Neuron (in vitro differentiated cells): Measurements from ENCODE around the gene DPH7.
"Not testable (repeated sequence)": the region's sequence is repeated elsewhere in the genome, so short reads cannot be mapped to it uniquely, and the experiment has no call there.

Experiments used
- H2AFZ ChIP-seq: one replicate; pipeline ENCODE4 v1.6.1; 2013; ENCODE audit warnings: low read depth, mild to moderate bottlenecking, inconsistent platforms, low read length, moderate library complexity
- H3K27me3 ChIP-seq: one replicate; pipeline ENCODE4 v1.6.1; 2013; ENCODE audit warnings: low read length; ENCODE audit not compliant: insufficient read depth
- H3K36me3 ChIP-seq: one replicate; pipeline ENCODE4 v1.6.1; 2013; ENCODE audit warnings: low read length; ENCODE audit not compliant: insufficient read depth
- H3K4me1 ChIP-seq: one replicate; pipeline ENCODE4 v1.6.1; 2013; ENCODE audit warnings: low read length; ENCODE audit not compliant: insufficient read depth
- H3K4me3 ChIP-seq: 2 replicates; pipeline ENCODE4 v1.5.1; 2013; ENCODE audit warnings: mild to moderate bottlenecking, low read length, moderate library complexity
- H3K9me3 ChIP-seq: one replicate; pipeline ENCODE4 v1.6.1; 2013; ENCODE audit warnings: low read length

The DPH7 gene

DNA sequence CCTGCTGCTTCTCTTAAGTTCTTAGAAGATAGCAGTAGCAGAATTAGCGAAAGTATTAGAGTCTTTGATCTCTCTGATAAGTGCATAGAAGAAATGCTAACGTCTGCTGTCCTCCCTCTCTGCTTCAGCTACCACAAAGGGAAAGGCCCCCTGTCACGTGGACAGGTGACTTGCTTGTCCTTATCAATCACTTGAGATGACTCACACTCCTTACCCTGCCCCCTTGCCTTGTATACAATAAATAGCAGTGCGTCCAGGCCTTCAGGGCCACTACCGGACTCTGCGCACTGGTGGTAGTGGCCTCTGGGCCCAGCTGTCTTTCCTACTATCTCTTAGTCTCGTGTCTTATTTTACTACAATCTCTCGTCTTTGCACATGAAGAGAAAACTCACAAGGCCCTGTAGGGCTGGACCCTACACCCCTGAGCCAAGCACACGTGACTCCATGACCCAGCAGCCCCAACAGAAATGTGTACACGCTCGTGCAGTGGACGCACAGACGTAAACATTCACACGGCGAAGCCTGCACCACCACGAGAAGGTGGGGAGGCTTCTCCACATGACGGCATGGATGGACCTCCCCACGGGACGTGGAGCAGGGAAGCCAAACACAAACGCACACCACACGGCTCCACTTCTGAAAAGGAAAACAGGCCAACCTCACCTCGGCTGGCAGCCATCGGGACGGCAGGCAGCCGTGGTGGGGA lies 66.8 kb downstream of the DPH7 start:
- H2AFZ ChIP-seq = no peak overlapping the region
- H3K4me1 ChIP-seq = no peaks in the 10 kb centered on the region
- H3K27me3 ChIP-seq = no peaks in the 10 kb centered on the region
- no peaks in the 10 kb centered on the region for H3K9me3 ChIP-seq
- no peaks in the 10 kb centered on the region for H3K36me3 ChIP-seq
- no peak overlapping the region for H3K4me3 ChIP-seq

DNA sequence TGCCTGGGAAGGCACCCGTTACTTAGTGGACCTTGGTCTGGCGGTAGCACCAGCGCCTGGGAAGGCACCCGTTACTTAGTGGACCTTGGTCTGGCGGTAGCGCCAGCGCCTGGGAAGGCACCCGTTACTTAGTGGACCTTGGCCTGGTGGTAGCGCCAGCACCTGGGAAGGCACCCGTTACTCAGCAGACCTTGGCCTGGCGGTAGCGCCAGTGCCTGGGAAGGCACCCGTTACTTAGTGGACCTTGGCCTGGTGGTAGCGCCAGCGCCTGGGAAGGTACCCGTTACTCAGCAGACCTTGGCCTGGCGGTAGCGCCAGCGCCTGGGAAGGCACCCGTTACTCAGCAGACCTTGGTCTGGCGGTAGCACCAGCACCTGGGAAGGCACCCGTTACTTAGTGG lies 67.6 kb downstream of the DPH7 start:
- not testable (repeated sequence) for H2AFZ ChIP-seq, H3K4me3 ChIP-seq, H3K4me1 ChIP-seq, H3K36me3 ChIP-seq, H3K9me3 ChIP-seq, H3K27me3 ChIP-seq

- no peak overlapping the region for H2AFZ ChIP-seq
- H3K9me3 ChIP-seq = peaks cover 6% of the 10 kb centered on the region
- H3K4me3 ChIP-seq = no peak overlapping the region
- H3K27me3 ChIP-seq = no peaks in the 10 kb centered on the region
- no peaks in the 10 kb centered on the region for H3K4me1 ChIP-seq
- H3K36me3 ChIP-seq = no peaks in the 10 kb centered on the region
Observed at GRCh38 chr9:137509198-137509597, 69.5 kb downstream of the DPH7 start.

DNA sequence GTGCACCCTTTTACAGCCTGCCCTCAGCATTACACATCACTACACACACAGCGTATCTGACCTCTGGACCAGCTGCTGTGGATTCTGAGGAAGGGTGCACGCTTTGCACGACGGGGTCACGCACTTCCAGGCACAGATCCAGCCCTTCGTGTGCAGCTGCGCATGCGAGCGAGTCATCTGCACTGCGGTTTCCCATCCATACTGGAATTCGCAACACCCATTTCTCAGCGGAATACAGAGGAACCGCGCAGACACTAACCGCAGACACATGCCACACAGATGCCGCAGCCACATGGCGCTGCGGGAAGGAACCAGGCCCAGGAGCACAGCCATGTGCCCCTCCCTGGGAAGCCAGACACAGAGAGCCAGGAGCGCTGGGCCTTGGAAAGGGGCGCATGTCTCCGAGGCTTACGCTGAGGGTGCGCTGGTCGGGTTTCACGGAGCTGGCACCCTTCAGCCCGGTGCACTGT lies 72.0 kb downstream of the DPH7 start:
- H3K27me3 ChIP-seq = no peaks in the 10 kb centered on the region
- H3K36me3 ChIP-seq = no peaks in the 10 kb centered on the region
- peaks cover 6% of the 10 kb centered on the region for H3K9me3 ChIP-seq

GRCh38 chr9:137506274-137506673 lies 72.5 kb downstream of the DPH7 start:
- Histone ChIP-seq H2AFZ (no peak overlapping the region), H3K4me1 (no peaks in the 10 kb centered on the region), H3K36me3 (no peaks in the 10 kb centered on the region), H3K27me3 (no peaks in the 10 kb centered on the region), H3K4me3 (no peak overlapping the region), H3K9me3 (peaks cover 6% of the 10 kb centered on the region)

More for the DNA sequence above, 72.0 kb downstream of the DPH7 start:
- H2AFZ ChIP-seq = no peak overlapping the region
- H3K4me1 ChIP-seq = no peaks in the 10 kb centered on the region
- H3K4me3 ChIP-seq = no peak overlapping the region

DNA sequence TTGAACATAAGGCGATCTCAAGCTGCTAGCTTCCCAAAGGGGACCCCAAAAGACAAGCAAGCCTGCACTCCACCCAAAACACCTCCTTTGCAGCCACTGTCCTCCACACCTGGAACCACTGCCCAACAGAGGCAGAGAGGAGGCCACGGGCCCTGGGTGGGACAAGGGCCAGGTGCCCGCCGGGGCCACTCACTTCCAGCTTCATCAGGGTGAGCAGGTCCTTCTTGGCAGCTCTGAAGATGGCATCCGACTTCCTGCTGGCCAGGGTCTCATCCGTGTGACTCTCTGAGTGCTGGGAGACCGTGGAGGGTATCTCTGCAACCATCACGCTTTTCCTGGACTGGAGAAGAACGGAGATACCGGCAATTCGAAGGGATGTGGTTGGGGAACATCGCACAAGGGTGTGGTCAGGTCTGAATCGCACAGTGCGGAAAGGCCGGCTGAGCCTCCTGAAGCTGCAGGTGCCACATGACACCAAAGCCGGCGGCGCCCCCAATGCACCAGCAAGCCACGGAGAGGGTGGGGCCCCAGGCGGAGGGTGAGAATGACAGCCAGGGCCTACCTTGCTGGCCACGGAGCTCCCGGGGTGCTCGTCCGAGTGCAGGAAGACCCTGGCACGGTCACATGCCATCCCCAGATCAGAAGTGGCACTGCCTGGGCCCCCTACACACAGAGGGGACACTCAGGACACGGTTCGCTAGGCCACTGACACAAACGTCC lies 73.1 kb downstream of the DPH7 start:
- H3K4me1 ChIP-seq = no peaks in the 10 kb centered on the region
- H3K4me3 ChIP-seq = no peak overlapping the region
- H2AFZ ChIP-seq = no peak overlapping the region
- peaks cover 6% of the 10 kb centered on the region for H3K9me3 ChIP-seq
- no peaks in the 10 kb centered on the region for H3K36me3 ChIP-seq
- H3K27me3 ChIP-seq = no peaks in the 10 kb centered on the region
